ENCODE measurements around the gene CRISPLD2.

DNA sequence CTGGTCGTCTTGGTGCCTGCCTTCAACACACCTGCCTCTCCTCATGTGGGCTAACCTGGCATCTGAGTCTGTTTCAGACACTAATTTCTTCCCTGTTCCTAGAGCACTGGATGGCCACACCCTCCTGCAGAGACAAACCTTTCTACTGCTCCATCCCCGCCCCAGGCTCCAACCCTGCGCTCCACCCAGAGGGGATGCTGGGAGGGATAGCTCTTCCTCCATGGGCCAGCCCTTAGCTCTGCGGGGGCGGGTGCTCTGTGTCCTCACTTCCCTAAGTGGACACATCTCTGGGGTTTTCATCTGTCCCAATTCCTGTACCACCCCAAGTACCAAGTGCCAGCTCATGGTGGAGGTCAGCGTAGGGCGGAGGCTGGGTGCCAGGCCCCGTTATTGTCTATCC is 11.0 kb upstream of the CRISPLD2 start:
- TF ChIP-seq SP1 (IDR thresholded peaks at IDR 0.05) = no peak
- no peak for TF ChIP-seq BHLHE40 (IDR thresholded peaks at IDR 0.05; ENCODE audit: borderline replicate concordance)
- no peak for TF ChIP-seq FOXM1 (IDR thresholded peaks at IDR 0.05; ENCODE audit: borderline replicate concordance)
- no peak for TF ChIP-seq ZNF384 (IDR thresholded peaks at IDR 0.05)
- no peak for TF ChIP-seq L3MBTL2 (conservative IDR thresholded peaks at IDR 0.05)
- no peak for TF ChIP-seq ELF4 (IDR thresholded peaks at IDR 0.05)
- TF ChIP-seq HDGF (IDR thresholded peaks at IDR 0.05; ENCODE audit: borderline replicate concordance) = no peak
- TF ChIP-seq ARNT (IDR thresholded peaks at IDR 0.05) = no peak
- TF ChIP-seq LEF1 (IDR thresholded peaks at IDR 0.05; ENCODE audit: borderline replicate concordance) = no peak
- no peak for TF ChIP-seq CTBP1 (IDR thresholded peaks at IDR 0.05; ENCODE audit: borderline replicate concordance)
- no peak for TF ChIP-seq TARDBP (IDR thresholded peaks at IDR 0.05)
- TF ChIP-seq NFRKB (IDR thresholded peaks at IDR 0.05) = no peak
- TF ChIP-seq, protein P1, sequence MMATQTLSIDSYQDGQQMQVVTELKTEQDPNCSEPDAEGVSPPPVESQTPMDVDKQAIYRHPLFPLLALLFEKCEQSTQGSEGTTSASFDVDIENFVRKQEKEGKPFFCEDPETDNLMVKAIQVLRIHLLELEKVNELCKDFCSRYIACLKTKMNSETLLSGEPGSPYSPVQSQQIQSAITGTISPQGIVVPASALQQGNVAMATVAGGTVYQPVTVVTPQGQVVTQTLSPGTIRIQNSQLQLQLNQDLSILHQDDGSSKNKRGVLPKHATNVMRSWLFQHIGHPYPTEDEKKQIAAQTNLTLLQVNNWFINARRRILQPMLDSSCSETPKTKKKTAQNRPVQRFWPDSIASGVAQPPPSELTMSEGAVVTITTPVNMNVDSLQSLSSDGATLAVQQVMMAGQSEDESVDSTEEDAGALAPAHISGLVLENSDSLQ (IDR thresholded peaks at IDR 0.05) = no peak
